ENCODE data around the gene C1orf21.
A peak's percentile ranks its signal among the peaks of the same experiment; 100 is the strongest.

The C1orf21 gene

DNA sequence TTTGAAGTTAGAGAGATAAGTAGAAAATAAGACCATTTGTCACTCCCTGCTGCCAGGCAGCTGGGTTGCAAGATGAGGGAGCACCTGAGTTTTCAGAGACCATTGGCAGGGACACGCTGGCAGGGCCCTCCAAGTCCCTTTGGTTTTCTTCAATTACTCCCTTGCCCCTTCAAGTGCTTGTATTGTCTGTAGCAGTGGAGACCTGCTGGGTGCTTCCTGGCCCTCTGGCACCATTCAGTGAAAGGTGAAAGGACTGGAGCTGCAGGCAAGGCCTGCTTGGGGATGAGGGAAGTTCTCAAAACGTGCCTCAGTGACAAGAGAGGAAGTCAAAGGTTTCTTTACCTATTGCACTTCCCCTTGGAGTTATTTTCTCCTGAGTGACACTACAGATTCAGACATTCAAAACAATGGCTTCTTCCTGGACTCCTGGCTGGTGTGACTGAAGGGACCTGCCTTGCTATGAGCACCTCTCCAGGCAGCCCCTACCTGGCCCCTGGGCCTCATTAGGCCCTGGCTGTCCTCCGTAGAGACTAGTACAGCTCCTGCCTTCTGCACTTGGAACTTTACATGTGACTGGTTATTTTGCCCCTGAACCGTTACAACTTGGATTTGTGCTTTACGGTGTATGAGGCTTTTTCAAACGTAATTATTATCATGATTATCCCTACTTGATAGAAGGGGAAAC is 100.1 kb downstream of the C1orf21 start:
- DNase-seq (ENCODE audit: low spot score): no peak

DNA sequence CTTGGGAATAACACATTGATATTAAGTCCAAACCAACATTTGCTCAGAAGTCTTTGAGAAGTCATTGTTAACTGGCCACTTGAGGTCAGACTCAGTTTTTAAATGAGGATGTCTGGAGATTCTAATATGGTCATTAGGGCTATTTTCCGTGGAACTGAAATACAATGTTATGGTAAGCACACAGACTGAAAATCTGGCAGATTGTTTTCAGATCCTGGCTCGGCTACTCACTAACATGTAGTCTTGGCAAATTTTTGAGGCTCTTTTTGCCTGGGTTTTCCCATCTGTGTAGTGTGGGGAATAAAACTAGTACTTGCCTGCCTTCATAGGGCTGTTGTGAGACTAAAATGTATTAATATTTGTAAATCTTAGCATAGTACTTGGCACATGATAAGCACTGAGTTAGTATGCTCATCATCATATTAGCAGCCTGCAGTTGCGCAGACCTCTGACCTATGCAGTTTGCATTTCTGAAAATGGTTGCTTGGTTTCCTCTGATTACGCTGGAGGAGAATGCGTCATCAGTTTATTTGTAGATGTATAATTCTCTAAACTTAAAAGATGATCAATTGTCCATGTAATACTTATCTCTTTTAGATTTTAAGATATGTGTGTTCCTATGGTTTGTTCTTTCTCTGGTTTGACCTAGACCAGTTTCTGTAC is 100.8 kb downstream of the C1orf21 start:
- DNase-seq (ENCODE audit: low spot score): no peak

DNA sequence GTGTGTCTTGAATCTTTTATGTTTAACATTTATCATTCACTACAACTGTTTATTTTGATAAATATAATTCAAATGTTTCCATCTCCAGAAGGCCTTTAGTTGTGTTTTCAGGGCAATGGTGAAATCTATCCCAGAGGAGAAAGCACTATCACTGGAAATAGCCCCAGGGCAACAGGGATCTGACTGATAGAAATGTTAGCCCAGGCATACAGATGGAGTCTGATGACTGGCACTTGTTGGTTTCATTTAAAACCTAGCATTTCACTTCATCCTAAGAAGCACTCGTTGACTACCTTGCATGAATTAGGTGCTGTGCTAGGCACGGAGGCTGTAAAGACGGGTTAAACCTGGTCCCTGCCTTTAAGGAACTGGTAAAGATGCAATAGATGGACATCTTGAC is 103.1 kb downstream of the C1orf21 start:
- no peak for DNase-seq (ENCODE audit: low spot score)

DNA sequence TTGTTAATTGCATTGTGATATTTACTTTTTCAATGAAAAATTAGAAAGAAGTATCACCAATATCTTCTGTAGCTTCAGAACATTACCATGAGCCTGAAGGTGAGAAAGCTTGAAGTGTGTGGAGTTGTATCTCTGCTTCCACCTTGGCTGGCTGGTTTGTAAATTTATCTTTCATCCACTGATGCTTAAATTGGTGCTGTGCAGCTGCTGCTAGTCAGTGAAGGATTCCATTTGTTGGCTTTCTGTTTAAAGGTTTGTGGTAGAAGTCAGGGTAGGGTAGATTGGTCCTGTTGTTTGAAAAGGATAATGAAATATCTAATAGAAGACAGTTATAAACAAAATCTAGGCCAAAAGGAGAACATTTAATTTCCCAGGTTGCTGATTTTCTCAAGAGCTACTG is 105.7 kb downstream of the C1orf21 start:
- no peak for DNase-seq (ENCODE audit: low spot score)

DNA sequence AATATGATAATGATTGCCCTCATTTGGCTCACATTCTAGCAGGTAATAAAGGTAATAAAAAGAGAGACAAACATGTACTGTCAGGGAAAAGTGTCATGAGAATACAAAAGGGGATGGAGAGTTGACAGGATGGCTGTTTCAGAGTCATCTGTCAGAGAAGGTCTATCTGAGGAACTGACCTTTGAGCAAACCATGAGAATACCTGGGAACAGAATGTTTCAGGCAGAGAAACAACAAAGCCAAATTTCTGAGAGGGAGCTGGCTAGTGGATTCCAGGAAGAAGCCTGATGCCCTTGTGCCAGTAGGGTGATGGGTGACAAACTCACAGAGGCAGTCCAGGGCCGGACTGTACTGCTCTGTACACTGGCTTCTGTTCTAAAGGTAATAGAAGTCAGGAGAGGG is 107.2 kb downstream of the C1orf21 start:
- no peak for DNase-seq (ENCODE audit: low spot score)

DNA sequence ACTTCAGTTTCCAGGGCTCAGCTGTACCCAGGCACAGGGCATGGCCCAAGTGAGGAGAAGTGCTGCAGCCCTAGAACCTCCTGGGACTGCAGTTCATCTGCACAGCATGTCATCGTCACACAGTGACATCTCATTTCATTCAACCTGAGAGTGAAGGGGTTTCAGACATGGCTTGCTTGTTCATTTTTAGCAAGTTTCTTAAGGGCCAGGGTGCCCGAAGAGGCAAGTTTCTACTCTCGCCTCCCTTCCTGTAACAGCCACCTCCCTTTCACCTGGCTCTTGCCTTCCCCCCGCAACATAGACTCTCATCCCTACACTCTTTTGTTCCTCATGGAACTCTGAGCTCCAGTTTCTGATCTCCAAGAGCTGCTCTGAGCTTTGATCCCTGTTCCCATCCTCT is 108.1 kb downstream of the C1orf21 start:
- no peak for DNase-seq (ENCODE audit: low spot score)

DNA sequence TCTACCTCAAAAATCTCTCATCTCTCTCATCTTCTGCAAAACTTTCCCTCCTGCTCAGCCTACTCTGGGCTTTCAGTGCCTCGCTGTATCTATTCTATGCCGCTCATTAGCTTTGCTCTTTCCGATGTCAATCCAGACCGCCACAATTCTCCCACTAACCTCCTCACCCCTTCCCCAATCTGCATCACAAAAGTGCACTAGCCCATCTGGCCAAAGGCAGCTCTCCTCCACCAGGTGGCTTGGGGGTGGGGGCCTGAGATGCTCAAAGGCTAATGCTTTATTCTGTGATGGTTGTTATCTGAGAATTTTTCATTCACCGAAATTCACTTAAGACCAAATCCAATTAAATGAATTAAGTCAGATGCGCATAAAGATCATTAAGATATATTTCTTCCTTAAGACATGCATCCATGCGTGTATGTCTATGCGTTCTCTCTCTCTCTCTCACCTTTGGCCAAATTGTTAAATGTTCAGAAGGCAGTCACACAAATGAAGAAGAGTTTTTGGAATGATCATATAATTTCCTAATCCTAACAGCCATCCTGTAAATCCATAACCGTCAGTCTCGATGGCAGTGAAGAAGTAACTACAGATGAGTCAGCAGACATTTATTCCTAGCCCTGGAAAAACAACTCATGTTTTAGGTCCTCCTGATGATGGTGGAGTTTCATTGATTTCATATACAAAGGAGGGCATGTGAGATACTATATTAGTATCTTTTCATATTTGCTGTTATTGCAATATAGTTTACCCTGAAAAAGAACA is 111.3 kb downstream of the C1orf21 start:
- DNase-seq (ENCODE audit: low spot score): no peak

DNA sequence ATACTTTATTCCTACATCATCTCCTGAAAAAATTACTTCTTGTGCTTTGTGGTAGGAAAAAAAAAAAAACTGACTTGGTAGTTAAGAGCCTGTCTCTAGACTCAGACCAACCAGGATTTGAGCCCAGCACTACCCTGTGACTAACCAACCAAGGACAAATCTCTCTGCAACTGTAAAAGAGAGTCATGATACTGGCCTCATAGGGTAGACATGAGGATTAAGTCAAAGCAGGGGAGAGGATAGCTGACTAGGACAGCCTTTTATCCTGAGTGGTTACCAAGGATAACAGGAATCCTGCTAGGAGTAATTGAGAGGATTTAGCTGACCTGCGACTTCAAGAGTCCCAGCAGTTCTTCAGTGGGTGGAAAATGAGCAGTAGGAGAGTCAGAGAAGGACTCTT is 112.8 kb downstream of the C1orf21 start:
- no peak for DNase-seq (ENCODE audit: low spot score)

DNA sequence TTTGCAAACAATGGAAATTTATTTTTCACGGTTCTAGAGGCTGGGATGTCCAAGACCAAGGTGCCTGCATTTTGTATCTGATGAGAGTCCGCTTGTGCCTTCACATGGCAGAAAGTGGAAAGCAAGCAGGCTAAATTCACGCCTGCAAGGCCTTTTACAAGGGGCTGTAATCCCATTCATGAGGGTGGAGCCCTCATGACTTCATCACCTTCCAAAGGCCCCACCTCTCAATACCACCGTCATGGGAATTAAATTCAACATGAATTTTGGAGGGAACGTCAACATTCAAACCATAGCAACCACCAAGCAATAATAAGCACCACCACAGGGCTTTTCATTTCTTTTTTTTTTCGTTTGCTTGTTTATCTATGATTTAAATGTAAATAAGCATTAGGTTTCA is 115.3 kb downstream of the C1orf21 start:
- DNase-seq (ENCODE audit: low spot score): no peak

DNA sequence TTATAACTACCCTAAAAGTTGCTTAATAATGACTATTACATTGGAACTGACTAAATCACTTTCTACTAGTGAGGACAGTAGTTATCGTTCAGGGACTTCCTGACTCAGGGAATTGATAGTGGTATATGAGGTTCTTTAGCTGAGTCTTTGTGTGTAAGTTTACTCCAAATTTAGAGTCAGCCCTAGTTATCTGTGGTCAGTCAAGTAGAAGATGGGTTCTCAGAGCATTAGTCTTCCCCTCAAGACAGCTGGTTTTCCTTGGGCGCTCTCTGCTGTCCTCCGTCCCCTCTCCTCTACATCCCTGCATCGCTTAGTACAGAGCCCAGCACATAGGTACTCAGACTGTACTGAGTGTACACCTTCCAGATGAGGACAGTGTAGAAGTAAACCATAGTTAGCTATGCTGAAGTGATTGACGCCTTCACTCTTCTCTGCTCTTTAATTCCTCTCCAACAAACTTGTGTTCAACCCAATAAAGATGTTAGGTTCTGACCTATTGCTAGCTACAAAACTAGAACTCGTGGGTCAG is 116.5 kb downstream of the C1orf21 start:
- DNase-seq (ENCODE audit: low spot score): no peak

DNA sequence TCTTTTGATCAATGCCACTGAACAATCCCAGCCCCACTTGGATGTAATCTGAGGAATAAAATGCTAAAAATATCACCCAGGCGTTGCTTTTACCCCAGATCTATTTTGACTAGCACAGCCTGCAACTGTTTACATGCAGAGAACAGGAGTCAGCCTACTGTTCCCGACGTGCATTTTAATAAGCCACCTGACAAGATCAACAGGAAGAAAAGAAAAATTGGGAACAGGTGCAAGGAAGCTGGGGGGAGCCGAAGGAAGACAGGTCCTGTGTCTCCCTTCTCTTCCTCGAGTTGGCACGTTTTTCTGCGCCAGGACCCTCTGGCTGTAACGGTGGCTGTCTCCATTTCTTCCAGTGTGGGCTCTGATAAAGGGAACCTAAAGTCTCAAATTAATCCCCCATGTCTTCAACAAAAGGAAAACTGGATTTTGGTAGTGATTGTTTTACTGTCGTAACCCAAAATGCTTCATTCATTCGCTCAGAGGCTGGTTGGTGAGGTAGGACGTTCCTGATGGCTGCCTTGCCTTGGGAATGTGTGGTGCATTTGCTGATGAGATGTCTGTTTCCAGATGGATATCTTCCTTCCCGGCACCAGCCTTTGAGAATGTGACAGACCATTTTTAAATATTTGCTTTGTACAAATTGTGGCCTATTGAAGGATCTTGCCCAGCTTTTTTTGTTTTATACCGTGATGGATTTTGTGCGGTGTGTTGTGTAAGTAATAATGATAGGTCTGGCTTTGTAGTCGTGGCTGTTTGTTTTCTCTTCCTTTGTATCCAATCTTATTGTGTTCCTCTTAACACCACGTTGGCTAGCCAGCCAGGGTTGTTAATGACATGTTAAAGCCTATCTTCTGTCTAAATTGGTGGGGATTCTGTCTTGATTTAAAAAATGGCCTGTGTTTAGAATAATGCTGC is 117.5 kb downstream of the C1orf21 start:
- peak; percentile 25 for DNase-seq (ENCODE audit: low spot score)

DNA sequence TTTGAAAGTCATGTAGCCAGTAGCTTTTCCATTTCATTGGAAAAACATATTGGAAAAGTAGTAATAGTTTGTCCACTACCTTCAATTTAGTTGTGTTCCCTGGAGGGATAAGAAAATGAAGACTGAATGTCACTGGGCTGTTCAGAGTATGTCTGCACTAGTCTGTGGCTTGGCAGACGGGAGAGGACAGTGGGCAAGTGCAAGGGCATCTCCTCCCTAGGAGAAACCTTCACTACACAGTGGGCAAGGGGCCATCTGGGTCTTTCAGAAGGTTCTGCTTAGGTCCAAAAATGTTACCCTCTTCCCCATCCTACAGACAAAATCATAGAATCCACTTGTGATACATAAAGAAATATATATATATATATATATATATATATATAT is 118.1 kb downstream of the C1orf21 start:
- DNase-seq (ENCODE audit: low spot score): no peak

DNA sequence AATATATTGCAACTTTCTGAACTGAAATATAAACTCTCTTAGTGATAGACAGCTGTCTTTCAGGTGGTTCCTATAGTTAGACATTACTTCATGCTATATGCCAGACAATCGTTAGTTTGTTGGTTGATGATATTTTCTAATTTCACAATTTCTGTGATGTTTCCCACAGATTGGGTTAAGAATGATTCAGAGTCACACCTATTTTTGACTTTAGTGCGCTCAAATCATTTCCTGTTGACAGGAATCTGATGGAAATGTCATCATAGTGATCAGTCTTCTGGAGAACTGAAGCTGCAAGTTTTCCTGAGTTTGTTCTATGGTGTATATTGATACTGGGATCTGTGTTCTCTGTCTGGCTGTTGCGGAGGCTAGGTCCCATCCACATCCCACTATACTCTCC is 119.7 kb downstream of the C1orf21 start:
- DNase-seq (ENCODE audit: low spot score): no peak

DNA sequence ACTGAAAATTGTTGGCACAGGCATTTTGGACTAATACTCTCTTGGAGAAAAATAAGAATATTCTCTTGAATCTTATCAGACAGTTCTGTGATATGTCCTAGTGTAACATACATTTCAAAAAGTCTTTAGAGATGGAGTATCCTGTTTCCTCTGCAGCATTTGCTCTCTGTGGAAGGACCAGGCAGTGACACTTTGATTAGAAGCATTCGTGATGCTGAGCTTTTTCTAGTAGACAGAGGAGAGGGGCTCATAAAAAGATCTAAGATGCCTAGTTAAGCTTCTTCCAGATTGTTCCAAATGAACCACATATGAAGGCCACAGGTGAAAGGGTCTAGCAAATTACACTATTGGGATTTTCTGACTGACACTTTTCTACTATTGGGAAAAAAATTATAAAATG is 120.3 kb downstream of the C1orf21 start:
- DNase-seq (ENCODE audit: low spot score): no peak

DNA sequence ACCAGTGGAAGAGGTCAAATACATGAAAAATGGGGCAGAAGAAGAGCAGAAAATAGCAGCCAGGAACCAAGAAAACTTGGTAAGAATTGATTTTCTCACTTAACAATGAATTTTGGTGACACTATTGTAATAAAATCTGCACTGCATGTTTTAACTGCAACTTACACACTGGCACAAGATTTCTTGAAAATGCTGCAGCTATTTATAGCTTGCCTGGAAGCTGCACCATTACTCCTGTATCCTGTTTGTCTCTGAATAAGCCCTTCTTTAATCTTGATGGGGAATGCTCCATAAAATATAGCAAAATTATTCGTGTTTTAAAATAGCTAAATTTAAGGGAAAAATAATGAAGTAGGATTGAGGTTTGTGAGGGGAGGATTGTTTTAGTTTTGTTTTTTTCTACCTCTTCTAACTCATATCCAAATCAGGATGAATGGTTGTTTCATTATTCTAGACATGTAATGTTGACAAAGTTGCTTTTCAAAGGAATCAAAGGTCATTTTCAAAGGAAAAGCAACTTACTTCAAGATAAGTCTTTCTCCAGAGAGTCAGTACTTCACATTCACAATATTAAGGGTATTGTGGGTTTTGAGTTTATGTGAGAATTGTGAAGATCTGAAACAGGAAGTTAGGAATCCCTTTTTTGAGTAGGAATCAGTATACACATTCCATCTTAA is 120.9 kb downstream of the C1orf21 start:
- no peak for DNase-seq (ENCODE audit: low spot score)

DNA sequence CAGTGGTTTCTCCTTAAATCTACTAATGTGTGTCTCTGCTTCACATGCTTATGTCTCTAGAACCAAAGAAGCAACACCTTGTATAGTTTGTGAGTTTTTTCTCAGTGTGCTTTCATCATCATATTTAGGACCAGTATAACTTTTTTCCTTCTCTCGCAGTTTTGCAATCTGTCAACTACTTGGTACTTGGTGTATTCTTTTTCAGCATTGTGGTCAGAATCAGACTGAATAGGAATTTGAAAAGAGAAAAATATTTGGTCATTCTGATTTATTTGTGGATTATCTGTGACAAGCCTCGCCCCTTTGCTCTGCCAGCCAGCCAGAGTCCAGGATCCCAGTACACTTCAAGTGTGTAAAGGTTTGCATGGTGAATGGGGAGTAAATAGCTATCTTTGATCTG is 122.3 kb downstream of the C1orf21 start:
- no peak for DNase-seq (ENCODE audit: low spot score)

DNA sequence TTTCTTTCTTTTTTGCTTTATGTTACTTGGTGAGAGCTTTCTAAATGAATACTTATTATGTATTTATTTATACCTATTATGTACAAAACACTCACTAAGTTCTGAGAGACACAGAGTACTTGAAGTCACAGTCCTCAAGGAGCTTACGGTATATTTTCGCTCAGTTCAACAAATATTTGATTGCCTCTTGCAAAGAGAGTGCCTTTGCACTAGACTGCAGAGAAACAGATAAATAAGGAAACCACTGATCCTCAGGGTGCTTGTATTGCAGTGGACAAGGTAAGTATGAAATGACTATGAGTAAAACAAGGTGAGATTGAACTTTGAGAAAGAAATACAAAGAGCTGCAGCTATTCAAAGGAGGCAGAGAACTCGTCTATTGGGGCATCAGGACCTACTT is 123.3 kb downstream of the C1orf21 start:
- no peak for DNase-seq (ENCODE audit: low spot score)

DNA sequence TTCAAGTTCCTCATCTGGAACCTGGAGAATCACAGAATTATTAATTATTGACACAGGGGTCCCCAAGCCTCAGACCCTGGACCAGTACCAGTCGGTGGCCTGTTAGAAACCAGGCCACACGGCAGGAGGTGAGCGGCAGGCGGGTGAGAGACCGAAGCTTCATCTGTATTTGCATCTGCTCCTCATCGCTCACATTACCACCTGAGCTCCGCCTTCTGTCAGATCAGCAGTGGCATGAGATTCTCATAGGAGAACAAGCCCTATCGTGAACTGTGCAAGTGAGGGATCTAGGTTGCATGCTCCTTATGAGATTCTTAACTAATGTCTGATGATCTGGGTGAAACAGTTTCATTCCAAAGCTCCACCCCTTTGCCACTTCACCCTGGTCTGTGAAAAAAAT is 125.9 kb downstream of the C1orf21 start:
- no peak for DNase-seq (ENCODE audit: low spot score)

DNA sequence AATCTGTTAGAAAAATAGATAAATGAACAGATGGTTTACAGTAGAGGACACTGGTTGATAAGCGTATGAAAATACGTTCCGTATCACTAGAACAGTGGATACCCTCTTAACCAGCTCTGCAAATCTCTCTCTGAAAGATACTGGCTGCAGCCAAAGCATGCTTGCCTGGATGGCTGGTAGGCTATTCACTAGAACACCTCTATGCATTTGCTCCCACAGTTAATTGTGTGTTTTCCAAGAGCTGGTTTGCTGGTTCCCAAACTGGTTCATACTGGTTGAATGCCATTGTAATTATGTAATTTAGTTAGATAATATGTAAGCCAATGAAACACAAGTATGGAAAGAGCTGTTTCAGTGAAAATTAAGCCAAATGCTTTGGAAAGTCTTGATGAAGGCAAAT is 126.6 kb downstream of the C1orf21 start:
- no peak for DNase-seq (ENCODE audit: low spot score)

DNA sequence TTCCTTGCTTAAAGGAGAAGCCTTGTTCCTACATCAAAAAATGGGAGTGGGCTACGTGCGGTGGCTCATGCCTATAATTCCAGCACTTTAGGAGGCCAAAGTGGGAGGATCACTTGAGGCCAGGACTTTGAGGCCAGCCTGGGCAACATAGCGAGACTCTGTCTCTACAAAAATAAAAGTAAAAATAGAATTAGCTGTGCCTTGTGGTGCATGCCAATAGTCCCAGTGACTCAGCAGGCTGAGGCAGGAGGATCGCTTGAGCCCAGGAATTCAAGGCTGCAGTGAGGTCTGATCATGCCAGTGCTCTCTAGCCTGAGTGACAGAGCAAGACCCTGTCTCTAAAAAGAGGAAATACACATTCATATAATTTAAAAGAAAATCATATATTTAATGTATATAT is 127.1 kb downstream of the C1orf21 start:
- no peak for DNase-seq (ENCODE audit: low spot score)

DNA sequence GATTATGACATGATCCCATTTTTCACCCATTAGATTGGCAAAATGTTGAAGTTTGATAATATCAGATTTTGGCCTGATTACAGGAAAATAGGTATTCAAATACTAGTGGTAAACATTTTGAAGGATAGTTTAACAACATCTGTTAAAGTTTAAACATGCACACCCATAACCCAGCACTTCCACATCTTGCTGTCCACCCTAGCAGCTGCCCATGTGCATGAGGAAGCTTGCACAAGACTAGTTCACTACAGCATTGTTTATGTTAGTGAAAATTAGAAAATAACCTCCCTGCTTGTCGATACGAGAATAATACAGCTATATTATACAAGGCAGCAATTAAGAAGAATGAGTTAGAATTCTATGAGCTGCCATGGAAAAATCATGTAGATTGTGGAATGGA is 127.6 kb downstream of the C1orf21 start:
- no peak for DNase-seq (ENCODE audit: low spot score)

Measured in Ammon's horn (tissue), 1 donor.